PC-3 (cell line): ENCODE results near the gene RAD51.

Source experiments
- EZH2phosphoT487 ChIP-seq: fragments of 300-600 bp; sonication (generic); IDR thresholded peaks from 2 replicates; pipeline ENCODE4 v1.6.1; 2018; ENCODE audit warnings: mild to moderate bottlenecking, antibody characterized with exemption, low read length, borderline replicate concordance
- TF ChIP-seq, protein P1 (sequence below): fragments of 300-600 bp; sonication (generic); conservative IDR thresholded peaks from 2 replicates; pipeline ENCODE4 v1.5.1; 2017; ENCODE audit warnings: antibody characterized with exemption, low read depth, mild to moderate bottlenecking, low read length

DNA sequence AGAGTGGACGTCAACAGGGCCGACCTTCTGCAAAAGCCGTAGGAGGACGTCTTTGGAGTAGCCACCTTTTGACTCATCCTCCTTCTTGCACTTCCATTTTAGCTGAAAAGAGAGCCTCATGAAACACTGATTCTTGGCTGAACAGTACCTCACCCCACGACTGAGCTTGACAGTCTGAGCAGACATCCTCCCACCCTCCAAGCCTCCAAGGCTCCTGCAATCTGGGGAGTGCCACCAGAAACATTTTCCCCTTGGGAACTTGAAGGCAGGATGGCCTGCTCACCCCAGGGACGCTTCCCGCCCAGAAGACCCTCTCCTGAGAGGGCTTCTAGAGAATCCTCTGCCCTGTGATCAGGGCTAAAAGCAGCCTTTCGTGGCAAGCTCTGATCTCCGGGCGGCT, 80.0 kb downstream of the RAD51 start:
- TF ChIP-seq, protein P1, sequence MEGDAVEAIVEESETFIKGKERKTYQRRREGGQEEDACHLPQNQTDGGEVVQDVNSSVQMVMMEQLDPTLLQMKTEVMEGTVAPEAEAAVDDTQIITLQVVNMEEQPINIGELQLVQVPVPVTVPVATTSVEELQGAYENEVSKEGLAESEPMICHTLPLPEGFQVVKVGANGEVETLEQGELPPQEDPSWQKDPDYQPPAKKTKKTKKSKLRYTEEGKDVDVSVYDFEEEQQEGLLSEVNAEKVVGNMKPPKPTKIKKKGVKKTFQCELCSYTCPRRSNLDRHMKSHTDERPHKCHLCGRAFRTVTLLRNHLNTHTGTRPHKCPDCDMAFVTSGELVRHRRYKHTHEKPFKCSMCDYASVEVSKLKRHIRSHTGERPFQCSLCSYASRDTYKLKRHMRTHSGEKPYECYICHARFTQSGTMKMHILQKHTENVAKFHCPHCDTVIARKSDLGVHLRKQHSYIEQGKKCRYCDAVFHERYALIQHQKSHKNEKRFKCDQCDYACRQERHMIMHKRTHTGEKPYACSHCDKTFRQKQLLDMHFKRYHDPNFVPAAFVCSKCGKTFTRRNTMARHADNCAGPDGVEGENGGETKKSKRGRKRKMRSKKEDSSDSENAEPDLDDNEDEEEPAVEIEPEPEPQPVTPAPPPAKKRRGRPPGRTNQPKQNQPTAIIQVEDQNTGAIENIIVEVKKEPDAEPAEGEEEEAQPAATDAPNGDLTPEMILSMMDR = no peak
- no peak for TF ChIP-seq EZH2phosphoT487
